ENCODE results near the gene ABTB1.

The ABTB1 gene

DNA sequence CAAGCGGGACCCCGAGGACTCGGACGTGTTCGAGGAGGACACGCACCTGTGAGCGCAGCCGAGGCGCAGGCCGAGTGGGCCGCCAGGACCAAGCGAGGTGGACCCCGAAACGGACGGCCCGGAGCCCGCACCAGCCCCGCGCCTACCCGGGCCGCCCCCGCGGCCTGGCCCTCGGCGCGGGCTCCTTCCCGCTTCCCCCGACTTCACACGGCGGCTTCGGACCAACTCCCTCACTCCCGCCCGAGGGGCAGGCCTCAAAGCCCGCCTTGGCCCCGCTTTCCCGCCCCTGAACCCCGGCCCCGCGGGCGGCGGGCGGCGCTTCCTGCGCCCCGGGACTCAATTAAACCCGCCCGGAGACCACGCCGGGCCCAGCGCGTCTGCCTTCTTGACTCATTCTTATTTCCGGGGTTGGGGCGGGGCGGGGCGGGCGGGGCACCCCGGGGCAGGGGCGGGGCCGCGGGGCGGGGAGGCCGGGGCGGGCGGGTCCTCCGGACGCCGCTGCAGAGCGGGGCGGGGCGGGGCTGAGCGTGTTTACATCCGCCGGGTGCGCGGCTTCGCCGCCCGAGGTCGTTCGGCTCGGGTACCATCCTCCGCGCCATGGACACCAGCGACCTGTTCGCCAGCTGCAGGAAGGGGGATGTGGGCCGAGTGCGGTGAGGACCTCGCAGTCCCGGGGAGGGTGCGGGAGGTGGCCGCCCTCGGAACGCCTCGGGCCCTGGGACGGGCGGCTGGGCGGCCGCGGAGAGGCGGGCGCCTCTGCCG is at the start of gene ABTB1:
TSS of gene ABTB1 (plus strand) at position 524 of the 762 bp plus-strand sequence. CDS start at position 598, 74 bp downstream.
- no peak for DNase-seq (ENCODE audit: low read depth)

DNA sequence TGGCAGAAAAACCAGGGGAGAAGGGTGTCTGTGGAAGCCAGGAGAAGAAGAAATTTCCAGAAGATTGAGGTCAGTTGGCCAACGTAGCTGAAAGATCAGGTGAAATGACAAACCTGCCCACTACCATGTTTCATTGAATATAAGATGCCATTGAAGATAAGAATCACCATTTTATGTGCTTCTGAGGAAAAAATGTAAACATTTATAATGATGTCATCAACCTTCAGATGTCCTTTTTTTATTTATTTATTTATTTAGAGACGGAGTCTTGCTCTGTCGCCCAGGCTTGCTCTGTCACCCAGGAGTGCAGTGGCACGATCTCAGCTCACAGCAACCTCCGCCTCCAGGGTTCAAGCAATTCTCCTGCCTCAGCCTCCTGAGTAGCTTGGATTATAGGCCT is 48.7 kb upstream of the ABTB1 start:
- no peak for DNase-seq (ENCODE audit: low read depth)

DNA sequence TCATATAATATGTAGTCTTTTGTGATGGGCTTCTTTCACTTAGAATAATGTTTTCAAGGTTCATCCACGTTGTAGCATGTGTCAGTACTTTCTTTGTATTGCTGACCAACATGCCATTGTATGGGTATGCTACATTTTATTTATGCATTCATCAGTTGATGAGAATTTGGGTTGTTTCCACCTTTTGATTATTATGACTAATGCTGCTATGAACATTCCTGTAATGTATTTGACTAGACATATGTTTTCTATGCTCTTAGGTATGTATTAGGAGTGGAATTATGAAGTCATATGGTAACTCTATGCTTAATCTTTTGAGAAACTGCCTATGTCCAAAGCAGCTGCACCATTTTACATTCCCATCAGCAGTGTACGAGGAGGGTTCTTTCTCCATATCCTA is 46.9 kb upstream of the ABTB1 start:
- no peak for DNase-seq (ENCODE audit: low read depth)

- DNase-seq (ENCODE audit: low read depth): no peak
Measured at GRCh38 chr3:127628426-127628787, 44.3 kb upstream of the ABTB1 start.

GRCh38 chr3:127628788-127629466 is 43.8 kb upstream of the ABTB1 start, which contains the start of gene PODXL2:
TSS of gene PODXL2 (plus strand) at chr3:127629185. CDS start at chr3:127629220, 35 bp downstream.
- no peak for DNase-seq (ENCODE audit: low read depth)

DNA sequence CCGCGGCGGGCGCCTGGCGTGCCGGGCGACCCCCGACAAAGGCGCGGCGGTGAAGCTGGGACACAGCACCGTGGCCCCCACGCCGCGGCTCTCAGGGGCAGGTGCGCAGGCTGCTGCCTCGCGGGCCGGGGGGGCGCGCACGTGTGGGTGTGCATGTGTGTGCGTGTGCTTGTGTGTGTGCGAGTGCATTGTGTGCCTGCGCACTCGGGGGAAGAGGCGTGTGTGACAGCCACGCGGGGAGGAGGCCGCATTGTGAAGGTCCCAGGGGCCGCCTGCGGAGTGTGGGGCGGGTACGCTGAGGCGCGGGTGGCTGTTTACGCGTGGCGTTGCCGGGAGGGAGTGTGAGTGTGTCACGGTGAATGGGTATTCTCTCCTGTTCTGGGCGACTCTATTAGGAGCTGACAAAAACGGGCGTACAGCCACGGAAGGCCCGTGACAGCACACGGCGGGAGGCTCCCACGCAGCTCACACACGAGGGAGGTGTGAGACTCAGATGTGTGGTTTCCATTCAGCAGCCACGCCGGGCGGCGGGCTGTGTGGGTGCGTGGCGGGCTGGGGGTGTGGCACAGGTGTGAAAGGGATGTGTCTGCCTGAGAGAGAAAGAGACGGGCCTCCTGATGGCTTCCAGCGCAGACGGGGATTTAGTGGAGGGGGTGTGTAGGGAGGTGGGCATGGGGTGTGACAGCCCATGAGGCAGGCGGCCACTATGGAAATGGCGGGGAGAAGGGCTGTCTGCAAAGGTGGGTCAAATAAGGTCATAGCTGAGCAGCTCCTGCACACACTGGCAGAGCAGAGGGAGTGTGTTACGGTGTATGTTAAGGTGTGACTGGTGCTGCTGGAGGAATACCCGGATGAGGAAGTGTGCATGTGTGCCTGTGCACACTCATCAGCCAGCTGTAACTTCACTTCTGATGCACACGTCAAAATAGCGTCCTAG is 43.0 kb upstream of the ABTB1 start:
- no peak for DNase-seq (ENCODE audit: low read depth)

- DNase-seq (ENCODE audit: low read depth): no peak
Measured at GRCh38 chr3:127630811-127631714, 41.7 kb upstream of the ABTB1 start.

DNA sequence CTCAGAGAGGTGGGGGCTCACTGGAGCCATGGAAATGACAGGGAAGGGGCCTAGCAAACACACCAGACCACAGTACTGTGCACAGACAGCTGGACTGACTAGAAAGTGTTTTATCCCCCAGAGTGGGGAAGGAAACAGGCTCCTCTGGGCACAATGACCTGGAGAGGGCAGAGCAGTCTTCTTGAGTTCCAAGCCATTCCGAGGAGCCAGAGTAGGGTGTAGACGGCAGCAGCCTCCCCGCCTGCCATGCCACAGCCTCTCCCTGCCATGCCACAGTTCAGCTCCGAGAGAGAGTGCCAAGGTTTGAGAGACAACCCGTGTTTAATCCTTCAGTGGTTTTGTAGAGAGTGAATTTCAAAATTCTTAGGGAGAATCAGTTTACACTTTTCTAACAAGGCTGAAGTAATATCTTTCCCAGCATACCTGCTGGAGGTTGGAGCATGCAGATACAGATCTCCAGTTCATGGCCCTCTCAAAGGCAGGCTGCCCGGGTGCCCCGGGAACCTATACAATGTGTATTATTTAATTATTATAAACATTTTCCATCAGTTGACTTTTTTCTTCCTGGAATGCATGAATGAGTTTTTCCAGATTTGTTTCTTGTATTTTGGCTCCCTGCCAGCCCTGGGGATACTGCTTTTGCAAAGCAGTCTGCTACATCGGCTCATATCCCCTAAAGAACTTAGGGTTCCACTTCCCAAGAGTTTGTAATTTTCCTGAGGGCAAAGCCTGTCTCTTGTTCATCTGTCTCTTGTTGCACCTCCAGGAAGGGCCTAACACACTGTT is 40.5 kb upstream of the ABTB1 start:
- no peak for DNase-seq (ENCODE audit: low read depth)

- no peak for DNase-seq (ENCODE audit: low read depth)
Measured at GRCh38 chr3:127634653-127635052, 38.1 kb upstream of the ABTB1 start.

GRCh38 chr3:127637546-127637945 is 35.2 kb upstream of the ABTB1 start:
- no peak for DNase-seq (ENCODE audit: low read depth)

GRCh38 chr3:127637971-127638370 is 34.8 kb upstream of the ABTB1 start:
- DNase-seq (ENCODE audit: low read depth): no peak

DNA sequence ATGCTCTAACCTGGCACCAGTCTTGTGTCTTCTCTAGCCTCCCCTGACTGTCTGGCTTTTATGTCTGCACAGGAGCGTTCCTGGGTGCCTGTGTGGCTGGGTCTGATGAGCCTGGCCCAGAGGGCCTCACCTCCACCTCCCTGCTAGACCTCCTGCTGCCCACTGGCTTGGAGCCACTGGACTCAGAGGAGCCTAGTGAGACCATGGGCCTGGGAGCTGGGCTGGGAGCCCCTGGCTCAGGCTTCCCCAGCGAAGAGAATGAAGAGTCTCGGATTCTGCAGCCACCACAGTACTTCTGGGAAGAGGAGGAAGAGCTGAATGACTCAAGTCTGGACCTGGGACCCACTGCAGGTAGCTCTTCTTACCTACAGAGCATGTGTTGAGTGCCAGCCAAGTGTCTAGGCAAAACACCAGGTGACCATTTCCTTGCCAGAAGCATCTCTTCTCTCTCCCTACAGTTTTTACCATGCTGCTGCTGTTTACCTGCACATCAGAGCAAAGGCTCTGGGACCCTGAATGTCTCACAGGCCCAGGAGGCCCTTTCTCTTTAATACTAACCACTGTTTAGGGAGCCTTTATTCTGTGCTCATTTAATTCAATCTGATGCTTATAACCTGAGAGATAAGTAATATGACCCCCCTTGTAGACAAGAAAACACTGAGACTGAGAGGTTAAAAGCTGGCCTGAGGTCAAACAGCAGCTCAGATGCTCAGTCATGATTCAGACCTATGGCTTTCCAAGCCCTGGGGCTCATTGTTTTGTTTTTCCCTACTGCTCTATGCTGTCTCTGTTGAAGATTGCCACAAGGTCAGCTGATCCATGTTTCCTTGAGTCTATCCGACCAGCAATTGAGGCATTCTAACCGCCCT is 33.3 kb upstream of the ABTB1 start:
- no peak for DNase-seq (ENCODE audit: low read depth)

GRCh38 chr3:127640042-127640355 is 32.8 kb upstream of the ABTB1 start:
- no peak for DNase-seq (ENCODE audit: low read depth)

DNA sequence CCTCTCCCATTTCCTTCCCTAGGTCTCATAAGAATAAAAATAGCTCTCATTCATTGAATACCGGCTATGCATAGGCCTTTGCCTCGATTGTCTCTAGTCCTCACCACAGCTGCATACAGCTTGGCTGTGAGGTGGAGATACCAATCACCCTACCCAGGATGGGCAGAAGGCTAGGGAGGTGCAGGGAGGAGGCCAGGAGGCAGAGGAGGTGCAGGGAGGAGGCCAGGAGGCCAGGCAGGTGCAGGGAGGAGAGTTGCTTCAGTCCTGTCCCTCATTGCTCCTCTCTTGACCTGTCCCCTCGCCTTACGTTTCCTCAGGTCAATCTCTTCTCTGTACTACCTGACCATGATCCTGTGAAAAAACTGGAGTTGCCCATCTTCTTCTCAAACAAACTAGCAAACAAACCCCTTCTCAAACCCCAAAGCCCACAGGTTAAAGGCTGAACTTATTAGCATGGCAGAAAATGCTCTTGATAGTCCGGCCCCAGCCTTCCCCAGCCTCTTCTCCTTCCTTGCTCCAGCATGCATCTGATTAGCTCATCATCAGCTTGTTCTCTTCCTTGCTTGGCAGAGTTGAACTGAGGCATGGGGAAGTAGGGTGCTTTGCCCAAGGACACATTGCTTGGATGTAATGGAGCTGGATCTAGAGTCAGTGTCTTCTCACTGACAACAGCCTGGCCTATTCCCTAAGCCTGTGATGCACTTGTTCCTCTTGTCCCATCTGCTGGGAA is 27.9 kb upstream of the ABTB1 start:
- DNase-seq (ENCODE audit: low read depth): no peak

DNA sequence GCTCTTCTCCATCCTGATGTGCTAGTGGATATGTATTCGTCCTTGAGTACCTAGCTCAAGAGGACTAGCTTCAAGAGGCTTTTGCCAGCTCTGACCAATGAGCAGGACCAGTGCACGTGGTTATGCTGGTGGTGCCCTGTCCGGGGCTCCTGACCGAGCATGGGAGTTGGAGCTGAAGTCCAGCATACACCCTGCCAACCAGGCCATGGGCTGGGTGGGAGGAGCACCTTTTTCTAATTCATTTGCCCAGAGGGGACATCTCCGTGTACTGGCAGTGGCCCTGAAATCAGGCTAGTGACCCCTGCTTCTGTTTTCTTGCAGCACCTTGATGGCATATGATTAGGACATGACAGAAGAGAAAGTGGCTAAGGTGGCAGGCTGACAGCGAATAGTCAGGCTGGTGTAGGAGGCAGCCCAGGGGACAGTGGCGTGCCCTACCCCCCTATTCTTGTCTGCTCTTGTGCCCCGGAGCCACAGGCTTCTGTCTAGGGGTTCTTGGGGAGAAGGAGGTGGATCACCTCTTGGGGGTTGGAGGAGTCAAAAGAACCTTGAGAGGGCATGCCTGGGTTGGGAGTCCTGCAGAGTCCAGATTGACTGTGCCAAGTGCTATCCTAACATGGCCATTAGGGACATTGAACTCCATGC is 27.3 kb upstream of the ABTB1 start:
- no peak for DNase-seq (ENCODE audit: low read depth)

DNA sequence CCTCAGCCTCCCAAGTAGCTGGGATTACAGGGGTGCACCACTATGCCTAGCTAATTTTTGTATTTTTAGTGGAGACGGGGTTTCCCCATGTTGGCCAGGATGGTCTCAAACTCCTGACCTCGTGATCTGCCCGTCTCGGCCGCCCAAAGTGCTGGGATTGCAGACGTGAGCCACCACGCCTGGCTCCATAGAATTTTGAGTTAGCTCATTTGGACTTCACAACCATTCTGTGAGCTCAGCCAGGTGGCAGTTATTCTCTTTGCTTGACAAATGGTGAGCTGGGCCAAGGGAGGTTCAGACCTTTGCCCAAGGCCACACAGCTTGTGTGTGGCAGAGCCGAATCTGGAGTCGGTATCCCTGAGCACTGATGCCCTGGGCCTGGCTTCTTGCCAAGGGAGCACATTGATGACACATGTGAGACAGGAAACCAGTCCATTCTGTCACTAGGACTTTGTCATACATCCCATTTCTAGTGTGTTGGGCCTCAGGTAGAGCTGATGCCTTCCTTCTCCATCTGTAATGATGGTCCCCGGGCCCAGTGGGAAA is 26.2 kb upstream of the ABTB1 start:
- no peak for DNase-seq (ENCODE audit: low read depth)

GRCh38 chr3:127647166-127647844 is 25.4 kb upstream of the ABTB1 start:
- no peak for DNase-seq (ENCODE audit: low read depth)

GRCh38 chr3:127647845-127648204 is 24.9 kb upstream of the ABTB1 start:
- DNase-seq (ENCODE audit: low read depth): no peak

Measured in HS-27A (cell line).